NCI-H510A treated with DMSO at 0.1 percent for 48 hours (cell line): ENCODE data around the gene STX1A.

ENCODE experiments used
- DNase-seq: peaks from one replicate; lab custom pipeline; 2025; lab: John Stamatoyannopoulos, UW

STX1A gene

DNA sequence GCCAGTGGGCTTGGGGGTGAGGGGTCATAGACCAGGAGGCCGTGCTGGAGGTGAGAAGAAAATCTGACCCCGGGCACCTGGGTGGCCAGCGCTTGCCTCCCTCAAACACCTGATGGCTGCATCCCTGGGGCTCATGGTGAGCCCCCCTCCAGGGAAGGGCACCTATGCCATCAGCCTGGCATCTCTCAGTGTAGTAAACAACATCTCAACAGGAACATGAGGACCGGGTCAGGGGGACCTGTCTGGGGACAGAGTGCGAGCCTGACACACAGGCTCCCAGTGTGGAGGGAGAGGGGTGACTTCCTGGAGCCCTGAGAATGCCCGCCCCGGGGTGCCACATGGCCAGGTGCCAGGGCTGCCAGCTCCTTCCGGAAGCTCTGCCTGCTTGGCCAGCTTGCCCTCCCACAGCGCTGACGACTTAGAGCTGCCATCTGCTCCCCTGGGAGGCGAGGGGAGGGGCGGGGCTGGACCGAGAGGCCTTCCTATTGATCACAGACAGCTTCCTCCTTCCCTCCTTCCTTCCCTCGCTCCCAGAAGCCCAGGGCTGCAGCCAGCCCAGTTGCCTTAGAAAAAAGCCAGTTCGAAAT lies 12.3 kb downstream of the STX1A start:
- DNase-seq: peak; percentile 86

DNA sequence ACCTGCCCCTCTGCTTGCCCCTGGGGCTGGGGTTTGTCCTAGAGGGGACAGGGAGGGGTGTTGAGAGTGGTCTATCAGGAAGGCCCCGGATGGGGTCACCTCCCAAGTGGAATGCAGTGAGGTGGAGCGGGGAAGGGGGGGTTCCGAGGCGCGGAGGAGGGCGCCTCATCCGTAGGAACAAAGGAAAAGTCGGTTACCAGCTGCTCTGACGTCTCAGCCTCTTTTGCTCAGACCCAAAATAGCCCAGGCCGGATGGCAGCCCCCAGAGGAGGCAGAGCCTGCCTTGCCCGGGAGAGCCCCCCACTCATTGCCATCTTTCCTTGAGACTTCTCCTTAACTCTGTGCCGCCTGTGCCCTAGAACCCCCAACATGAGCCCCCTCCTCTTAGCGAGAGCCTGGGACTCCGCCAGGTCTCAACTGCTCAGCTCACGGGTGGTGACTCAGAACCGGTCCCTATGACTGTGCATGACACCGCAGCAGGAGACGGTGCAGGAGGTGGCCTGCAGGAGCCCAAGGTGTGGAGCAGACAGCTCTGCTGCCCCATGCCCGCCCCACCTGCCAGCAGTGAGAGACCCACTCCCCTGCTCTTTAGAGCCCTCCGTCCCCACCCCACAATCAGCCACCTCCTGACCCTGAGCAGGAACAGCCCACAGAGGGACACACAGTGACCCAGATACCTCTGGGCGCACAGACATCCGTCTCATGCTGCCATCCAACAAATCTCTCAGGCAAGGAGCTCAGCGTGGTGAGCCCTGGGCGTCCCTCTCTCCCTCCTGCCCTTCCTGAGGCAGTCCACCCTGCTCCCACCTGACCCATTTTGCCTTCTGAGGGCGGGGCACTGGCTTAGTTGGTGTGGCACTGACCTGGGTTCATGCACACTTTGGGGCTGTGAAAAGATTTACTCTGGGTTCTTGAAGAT lies 13.1 kb downstream of the STX1A start:
- no peak for DNase-seq

DNA sequence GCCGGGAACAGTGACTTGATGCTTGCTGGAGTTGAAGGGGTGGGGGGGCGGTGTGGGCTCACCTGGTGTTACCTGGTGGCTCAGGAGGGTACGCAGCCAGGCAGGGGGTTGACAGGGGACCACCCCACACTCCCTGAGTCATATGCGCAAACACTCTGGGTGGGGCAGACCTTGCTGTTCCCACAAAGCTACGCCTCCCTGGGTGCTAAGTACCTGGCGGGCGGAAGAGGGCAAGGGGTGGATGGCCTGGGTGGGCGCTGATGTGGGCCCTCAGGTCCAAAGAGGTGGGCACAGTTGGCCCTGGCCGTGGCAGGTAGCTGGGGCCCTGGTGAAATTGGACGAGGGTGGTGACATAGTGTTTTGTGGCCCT lies 13.9 kb downstream of the STX1A start:
- no peak for DNase-seq

DNA sequence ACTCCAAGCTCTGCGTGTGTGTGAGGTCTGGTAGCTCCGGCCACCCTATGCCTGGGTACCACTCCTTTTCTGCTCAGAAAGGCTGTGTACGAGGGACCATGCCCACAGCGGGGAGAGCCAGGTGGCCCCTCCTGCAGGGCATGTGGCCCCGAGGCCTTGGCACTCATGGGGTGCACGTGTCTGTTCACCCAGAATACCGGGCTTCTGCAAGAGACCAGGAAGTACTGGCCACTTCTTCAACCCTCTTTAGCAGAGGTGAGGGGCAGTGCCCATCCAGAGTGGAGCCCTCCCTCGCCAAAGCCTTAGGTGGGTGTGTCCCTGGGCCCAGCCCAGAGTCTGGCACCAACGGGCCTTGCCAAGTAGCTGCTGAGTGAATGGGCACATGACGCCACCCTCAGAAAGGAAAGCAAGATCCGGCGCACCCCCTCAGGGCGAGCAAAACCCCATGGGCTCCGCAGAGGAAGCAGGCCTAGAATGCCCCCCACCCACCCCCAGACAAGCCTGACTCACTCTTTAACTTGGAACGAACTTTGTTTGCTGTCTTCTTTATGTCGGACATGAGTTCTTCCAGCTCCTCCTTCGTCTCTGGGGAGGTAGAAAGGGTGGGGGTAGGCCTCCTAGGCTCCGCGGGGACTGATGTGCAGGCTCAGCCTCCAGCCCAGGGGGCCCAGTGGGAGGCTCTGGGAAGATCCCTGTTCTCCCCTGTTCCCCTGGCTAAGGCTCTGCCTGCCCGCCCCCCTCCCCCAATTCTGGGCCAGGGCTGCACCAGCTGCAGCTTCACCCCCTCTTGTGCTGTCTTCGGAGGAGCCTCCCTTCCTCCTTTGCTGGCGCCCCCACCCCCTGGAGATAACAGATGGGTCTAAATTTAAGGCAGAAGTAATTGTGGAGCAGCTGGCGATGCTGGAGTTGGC lies 14.6 kb downstream of the STX1A start:
- DNase-seq: no peak

DNA sequence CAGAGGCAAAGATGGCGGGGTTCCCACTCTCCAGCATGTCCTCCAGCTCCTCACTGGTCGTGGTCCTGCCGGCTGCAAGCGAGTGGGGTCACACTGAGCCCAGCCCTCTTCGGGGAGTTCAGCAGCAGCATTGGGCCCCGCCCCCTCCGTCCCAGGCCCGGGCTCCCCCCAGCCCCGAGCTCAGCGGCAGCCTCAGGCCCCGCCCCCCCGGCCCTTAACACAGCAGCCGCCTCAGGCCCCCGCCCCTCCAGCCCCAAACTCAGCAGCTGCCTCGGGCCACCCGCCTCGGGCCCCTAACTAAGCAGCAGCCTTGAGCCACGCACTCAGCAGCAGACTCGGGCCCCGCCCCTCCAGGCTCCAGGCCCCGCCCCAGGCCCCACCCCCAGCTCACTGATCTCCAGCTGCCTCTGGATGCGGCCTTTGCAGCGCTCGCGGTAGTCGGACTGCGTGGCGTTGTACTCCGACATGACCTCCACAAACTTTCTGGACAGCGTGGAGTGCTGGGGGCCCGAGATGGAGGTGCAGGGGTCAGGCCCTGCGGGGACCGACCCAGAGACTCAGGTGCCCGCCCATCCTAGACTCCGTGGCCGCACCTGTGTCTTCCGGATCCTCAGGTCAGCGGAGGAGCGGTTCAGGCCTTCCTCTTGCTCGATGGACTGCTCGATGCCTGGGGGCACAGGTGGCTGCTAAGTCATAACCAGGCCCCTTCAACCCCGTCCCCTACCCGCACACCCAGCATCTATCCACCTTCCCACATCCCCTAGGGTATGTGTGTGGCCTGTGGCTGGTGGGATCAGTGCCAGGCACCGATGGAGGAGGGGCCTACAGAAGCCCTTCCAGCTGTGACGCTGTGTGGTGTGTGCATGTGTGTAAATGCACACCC lies 15.5 kb downstream of the STX1A start:
- DNase-seq: no peak

DNA sequence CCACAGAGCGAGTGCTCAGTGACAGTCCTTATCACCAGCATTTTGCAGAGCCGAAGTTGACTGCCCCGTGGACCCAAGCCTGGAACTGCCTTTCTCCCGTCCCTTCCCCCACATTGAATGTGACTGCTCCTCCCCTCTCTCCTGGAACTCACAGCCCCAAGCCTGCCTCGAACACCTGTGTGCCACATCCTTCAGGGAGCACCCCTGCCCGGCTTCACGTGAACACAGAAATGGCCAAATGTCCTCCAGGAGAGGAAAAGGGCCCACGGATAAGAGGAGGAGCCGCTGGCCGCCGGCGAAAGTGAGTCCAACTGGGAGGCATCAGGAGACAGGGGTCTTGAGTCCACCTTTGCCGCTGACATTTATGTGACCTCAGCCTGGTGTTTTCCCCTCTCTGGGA lies 16.2 kb downstream of the STX1A start:
- no peak for DNase-seq

DNA sequence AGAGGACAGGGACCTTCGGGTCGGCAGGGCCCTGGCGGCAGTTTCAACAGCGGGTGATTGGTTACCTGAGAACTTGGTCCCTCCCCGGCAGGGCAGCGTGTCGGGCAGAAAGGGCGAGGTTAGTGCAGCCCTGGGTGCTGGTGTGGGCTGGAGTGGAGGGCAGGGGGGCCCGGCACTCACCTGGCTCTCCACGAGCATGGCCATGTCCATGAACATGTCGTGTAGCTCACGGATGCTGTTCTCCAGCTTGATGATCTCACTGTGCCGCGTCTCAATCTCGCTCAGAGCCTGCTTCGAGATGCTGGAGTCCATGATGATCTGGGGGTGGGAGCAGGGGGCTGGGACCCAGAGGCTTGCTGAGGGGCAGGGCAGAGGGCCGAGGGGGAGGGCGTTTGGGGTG lies 16.8 kb downstream of the STX1A start:
- DNase-seq: no peak

DNA sequence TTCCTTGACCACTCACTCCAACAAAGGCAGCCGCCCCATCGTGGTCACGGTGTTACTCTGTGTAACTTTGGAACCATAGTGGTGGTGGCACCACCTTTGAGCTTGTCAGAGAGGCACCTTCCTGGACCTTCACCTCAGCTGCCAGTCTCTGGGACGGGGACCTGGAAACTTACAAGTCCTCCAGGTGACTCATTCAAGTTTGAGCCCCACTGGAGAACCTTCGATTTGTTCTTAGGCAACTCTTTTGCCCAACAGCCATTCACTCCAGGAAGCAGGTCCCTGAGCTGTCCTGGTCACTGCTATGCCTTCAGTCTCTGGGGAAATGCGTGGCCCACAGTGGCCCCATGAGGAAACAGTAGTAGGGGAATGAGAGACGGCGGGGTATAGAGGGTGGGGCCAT lies 17.2 kb downstream of the STX1A start:
- no peak for DNase-seq

DNA sequence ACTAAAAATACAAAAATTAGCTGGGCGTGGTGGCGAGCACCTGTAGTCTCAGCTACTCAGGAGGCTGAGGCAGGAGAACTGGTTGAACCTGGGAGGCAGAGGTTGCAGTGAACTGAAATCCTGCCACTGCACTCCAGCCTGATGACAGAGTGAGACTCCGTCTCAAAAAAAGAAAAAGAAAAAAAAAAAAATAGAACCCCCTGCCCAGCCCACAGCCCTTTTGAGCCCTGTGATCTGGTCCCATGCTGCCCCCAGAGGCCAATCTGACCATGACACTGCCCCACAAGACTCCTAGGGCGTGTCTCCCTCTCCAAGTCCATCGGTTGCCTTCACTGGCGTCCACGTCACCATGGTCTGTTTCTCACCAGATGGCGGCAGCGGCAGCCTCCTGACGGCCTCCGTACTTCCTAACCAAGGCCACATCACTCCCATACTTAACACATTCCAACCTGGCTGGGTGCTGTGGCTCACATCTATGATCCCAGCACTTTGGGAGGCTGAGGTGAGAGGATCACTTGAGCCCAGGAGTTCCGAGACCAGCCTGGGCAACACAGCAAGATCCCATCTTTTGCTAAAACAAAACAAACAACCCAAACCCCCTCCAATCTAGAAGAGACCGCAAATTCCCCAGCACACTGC lies 18.0 kb downstream of the STX1A start:
- DNase-seq: peak; percentile 24

DNA sequence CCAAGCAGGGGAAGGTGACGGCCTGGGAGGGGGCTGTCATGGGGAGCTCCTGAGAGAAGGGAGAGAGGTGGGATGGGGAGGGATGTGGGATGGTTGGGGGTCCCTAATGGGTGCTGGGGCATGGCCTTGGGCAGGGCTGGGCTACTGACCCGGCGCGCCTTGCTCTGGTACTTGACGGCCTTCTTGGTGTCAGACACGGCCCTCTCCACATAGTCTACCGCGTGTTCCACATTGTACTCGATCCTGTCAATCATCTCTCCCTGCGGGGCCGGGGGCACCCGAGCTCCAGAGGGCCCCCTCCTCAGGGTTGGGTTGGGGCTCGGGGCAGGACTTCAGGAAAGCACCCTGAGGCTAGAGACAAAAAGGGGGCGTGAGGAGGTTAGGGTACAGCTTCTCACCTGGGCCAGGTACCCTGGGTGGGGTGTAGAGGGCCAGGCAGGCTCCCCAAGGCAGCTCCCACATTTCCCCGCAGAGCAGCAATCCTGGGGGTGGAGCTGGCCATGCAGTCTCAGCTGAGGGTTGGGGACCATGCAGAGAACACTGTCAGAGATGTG lies 18.8 kb downstream of the STX1A start:
- no peak for DNase-seq

DNA sequence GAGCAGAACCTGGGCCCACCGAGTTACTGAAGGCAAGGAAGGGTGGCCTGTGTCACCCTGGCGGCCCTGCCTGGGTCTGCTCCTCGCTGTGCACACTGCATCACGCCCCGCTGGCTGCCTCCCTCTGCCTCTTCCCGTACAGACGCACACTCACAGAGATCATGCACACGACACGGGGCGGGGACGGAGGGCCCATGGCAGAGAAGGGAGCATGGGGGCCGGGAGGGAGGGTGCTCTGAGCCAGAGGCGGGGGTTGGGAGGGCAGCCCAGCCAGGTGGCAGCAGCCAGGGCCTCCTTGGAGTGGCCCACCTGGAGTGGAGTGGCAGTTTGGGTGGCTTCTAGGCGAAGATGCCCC lies 19.4 kb downstream of the STX1A start:
- no peak for DNase-seq

DNA sequence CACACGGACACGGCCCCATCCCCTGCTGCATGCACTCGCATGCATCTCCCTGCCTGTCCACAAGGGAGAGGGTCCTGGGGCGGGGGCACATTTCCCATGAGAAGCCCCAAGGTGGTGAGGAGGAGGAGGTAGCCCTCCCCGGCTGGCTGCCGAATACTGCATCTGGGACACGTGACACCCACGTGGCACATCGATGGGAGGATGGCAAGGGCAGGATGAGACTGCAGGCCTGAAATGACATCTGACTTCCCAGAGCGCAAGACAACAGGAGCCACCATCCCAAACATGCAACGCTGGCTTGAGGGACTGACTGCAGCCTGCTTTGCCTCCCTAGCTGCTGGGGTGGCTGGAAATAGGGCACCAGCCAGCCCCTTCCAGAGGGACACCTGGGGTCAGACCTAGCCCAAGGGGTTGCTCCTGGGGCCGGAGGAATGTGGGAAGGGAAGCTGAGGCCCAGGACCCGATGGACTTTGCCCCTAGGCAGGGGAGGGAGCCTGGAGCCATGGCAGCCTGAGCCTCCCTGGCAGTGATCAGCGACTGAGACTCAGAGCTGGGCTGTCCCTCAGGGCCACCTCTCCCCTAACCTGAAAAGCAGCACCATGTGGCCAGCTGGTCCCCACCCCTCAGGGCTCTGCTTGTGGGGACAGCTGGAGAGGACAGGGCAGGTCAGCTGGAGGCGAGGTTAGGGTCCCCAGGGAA lies 19.9 kb downstream of the STX1A start:
- no peak for DNase-seq

DNA sequence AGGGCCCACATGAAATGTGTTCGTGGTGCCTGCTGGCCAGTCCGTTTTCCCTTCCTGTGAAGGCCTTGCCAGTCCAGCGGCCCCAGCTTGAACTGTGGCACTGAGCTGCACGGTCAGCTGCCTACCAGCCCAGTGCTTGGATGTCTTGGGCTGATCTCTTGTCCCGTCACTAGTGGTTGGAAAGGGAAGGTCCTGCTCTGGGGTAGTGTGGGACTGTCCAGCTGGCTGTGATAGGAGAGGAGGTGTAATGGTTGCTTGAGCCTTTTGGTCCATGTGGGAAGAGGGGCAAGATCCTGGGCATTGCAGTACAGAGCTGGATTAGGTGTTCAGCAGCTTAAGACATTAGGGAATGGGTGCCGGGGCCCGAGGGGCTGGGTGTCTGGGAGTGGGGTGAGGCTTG lies 21.1 kb downstream of the STX1A start:
- no peak for DNase-seq

DNA sequence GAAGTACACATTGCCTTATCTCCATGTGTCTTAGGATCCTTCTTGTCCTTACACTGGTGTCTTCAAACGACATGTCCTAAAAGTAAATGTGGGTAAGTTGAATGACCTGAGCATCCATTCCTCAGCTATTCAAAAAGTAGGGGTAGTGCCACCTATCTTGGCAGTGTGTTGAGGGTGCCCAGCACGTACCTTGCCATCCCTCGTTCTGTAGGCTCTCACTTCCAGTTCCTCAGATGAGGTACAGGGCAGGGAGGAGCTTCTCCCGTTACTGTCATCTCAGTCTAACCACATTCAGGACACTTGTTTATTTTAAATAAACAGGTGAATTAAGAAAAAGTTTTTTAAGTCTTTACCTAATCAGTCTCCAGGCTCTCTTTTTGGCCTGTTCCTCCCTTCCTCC lies 23.1 kb downstream of the STX1A start:
- DNase-seq: no peak

DNA sequence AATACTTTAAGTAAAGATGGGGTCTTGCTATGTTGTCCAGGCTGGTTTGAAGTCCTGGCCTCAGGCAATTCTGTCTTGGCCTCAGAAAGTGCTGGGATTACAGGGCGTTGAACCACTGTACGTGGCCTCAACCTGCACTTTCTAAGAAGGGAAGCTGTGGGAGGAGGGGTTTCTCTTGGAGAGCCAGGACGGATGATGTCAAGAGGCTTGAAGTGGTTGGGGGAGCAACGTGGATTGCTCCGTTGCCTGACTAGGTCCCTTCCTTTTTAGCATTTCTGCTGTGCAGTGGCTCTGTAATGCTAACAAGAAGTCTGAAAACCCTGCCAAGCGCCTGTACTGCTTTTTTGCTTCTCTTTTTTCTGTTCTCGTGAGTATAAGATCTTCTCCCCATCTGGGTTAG lies 28.8 kb downstream of the STX1A start:
- DNase-seq: no peak

DNA sequence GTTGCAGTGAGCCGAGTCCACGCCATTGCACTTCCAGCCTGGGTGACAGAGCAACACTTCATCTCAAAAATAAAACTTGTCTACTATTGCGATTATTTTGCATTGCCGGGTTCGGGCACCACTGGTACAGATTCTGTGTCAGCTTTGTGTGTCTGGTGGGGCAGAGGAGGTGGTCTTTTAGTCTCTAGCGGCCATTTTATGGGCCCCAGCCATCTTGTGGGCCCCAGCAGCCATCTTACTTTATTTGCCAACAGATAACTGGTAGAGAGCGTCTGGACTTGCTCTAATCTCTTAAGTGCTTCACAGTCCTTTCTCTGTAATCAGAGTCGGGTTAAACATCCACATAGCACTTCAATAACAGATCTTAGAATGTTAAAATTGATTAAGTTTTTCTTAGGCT lies 31.2 kb downstream of the STX1A start:
- DNase-seq: no peak

DNA sequence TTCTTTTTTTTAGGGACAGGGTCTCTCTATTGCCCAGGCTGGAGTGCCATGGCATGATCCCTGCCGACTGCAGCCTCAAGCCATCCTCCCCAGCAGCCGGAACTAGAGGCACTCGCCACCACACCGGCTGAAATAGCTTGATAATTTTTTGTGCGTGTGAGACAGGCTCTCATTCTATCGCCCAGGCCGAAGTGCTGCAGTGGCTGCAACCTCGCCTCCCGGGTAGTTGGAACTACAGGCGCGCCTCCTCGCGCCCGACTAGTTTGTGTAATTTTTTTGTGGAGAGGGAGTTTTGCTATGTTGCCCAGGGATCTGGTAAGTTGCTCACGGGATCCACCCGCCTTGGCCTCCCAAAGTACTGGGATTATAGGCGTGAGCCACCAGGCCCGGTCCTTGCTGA lies 34.2 kb downstream of the STX1A start:
- no peak for DNase-seq

DNA sequence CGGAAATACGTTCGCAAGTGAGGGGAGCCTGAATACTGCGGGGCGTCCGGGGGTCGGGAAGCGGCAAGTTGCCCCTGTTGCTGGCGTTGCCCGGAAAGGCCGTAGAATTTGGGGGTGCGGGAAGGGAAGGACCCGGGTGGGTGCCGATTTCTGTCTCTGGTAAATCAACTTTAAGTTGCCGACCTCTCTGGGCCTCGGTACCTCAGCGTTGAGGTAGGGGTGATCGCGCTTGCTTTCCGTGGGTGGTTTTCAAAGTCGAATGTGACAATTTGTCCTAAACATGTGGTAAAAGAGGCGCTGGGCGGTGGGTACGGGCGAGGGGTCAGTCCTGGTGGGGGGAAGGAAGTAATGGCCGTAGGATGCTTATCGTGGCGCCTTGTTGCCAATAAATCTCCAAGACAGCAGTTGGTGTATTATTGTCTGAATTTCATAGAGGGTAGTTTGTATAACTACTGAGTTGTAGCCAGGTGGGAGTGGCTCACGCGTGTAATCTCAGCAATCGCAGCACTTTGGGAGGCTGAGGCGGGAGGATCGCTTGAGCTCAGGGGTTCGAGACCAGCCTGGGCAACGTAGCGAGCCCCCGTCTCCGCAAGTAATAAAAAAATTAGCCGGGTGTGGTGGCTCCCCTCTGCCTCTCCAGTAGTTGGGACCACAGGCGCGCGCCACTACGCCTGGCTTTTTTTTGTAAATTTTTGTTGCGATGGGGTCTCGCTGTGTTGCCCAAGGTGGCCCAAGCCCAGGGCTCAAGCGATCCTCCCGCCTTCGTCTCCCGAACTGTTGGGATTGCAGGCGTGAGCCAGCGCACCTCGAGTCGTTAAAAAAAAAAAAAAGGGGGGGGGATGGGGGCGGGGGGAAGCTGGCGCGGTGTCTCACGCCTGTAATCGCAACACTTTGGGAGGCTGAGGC lies 35.4 kb downstream of the STX1A start:
- no peak for DNase-seq

DNA sequence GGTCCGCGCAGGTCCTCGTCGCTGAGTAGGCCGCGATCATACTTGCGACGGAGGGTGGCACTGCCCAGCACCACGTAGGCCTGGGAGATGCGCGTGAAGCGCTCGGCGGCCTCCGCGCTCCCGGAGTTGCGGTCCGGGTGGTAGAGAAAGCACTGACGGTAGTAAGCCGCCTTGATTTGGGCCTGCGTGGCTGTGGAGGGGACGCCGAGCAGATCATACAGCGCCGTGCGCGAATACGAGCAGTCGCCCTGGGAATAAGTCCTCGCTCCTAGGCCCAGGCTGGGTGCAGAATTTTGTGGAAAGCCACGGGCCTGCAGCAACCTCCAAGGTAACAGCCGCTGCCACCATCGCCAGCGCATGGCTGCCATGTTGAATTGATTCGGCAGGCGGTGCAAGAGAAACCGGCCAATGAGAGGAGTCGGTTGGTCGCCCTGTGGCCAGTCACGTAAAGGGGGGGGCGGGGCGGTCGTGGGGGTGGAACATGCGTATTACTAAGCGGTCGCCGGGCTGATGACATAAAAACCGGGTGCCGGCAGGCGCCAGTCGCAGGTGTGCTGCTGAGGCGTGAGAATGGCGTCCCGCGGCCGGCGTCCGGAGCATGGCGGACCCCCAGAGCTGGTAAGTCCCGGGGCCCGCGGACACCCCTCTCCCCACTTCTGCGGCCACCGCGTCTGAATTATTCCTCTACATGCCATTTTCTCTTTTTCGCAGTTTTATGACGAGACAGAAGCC lies 36.2 kb downstream of the STX1A start, which contains the start of the genes BUD23 and DNAJC30:
Gene BUD23, plus strand, starts transcription at position 542 of the 732 bp plus-strand sequence. Its CDS starts 29 bp downstream, at position 571.
Gene DNAJC30, minus strand, starts transcription at position 398 of the 732 bp plus-strand sequence. Its CDS starts 30 bp downstream, at position 368.
- DNase-seq: peak; percentile 84
